Skeletal muscle tissue (tissue), 4 donors: ENCODE data around the gene ENTR1. TPM values are rescaled to one million over a fixed set of nuclear protein-coding genes. Genes with fewer than 3 reads are reported as not detected.

ENCODE experiments used
- H3K27ac ChIP-seq: one replicate; pipeline ENCODE4 v1.7.0; 2013; ENCODE audit warnings: mild to moderate bottlenecking, low read depth, low read length, inconsistent platforms
- H3K27me3 ChIP-seq, 3 donors: one replicate each; pipeline ENCODE4 v1.7.0; 2013; ENCODE audit warnings: low read length in 3 of 3; ENCODE audit not compliant: control insufficient read depth in 3 of 3, insufficient read depth in 3 of 3
- H3K36me3 ChIP-seq, 3 donors: one replicate each; pipeline ENCODE4 v1.7.0; 2013; ENCODE audit warnings: low read length in 3 of 3; ENCODE audit not compliant: control insufficient read depth in 3 of 3, insufficient read depth in 3 of 3
- H3K4me1 ChIP-seq, 3 donors: one replicate each; pipeline ENCODE4 v1.7.0; 2013; ENCODE audit warnings: low read length in 3 of 3, mild to moderate bottlenecking in 3 of 3; ENCODE audit not compliant: control insufficient read depth in 3 of 3, insufficient read depth in 3 of 3
- H3K4me3 ChIP-seq, 3 donors: one replicate each; pipeline ENCODE4 v1.7.0; 2013; ENCODE audit warnings: low read length in 3 of 3
- H3K9ac ChIP-seq, 3 donors: one replicate each; pipeline ENCODE4 v1.7.0; 2013; ENCODE audit warnings: low read length in 3 of 3, mild to moderate bottlenecking in 3 of 3, moderate library complexity in 2 of 3, low read depth in 1 of 3
- H3K9me3 ChIP-seq, 3 donors: one replicate each; pipeline ENCODE4 v1.7.0; 2013; ENCODE audit warnings: low read length in 3 of 3; ENCODE audit not compliant: control insufficient read depth in 3 of 3
- total RNA-seq: library from RNA; depleted of rRNA; stranded (reverse); fragments of >200 nt; gene quantifications from one replicate; pipeline ENCODE4 v1.2.3, GENCODE V29; 2014
- donor health status: Osteomylitis.

Gene ENTR1
- total RNA-seq, 1 donor from 2014 or later = 7.8 TPM

DNA sequence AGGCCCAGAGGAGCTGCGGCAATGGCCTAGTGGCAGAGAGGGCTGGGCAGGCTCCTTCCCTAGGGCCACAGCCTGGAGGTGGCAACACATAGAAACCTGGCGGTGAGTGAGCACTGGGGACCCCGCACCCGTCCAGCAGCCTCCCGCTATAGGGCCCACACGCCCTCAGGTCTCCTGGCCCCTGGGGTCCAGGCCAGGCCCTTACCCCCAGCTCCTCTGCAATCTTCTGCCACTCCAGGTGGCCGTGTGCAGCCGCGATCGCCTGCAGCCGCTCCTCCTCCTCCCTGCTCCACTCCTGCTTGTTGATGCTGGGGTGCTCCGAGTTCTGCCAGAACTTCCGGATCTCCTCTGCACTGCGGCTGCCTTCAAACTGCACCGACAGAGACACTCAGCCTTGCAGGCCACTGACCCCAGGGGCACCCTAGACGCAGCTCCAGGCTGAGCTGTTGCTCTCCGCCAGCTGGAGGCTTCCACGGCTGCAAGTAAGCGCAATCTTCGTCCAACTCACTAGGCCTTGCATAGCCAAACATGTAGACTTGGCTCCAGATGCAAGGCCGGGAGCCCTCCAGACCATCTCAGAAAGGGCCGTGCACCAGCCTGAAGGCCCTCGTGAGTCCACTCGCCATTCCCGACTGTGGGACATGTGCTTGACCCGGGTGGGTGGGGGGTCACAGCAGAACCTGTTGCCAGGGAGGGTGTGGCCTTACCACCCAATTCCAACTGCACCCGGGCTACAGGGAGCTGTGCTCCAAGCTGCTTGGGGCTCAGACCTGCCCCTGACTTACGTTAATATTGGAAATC is 18.5 kb downstream of the ENTR1 start:
- peaks cover 61 to 75% (median 66%) of the 10 kb centered on the region in 3 donors for H3K36me3 ChIP-seq
- no peaks in the 10 kb centered on the region for H3K27me3 ChIP-seq
- no peak overlapping the region for H3K4me3 ChIP-seq
- H3K9ac ChIP-seq = no peak overlapping the region
- H3K9me3 ChIP-seq = no peaks in the 10 kb centered on the region
- H3K27ac ChIP-seq = no peak overlapping the region
- no peaks in the 10 kb centered on the region for H3K4me1 ChIP-seq

DNA sequence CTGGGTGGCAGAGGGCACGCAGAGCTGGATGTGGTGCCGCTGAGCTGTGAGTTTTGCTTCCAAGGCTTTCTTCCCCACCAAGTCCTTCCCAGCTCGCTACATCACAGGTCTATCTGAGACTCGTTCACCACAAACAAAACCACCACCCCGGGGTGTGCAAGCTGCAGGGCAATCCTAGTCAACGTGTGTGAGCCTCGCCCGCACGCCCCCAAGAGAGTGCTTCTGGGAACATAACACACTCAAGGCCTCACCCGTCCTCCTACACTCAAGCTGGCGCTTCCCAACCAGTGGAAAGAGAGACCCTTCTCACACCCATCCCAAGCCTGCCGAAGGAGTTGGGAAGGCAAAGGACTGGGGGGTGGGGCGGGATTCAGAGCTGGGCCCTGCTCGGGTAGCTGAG is 21.0 kb downstream of the ENTR1 start:
- peaks cover 48 to 65% (median 49%) of the 10 kb centered on the region in 3 donors for H3K36me3 ChIP-seq
- H3K27me3 ChIP-seq = no peaks in the 10 kb centered on the region
- no peak overlapping the region for H3K4me3 ChIP-seq
- no peak overlapping the region for H3K9ac ChIP-seq
- H3K27ac ChIP-seq = no peak overlapping the region
- no peaks in the 10 kb centered on the region for H3K9me3 ChIP-seq
- no peaks in the 10 kb centered on the region for H3K4me1 ChIP-seq

GRCh38 chr9:136387217-136387616 is 23.2 kb downstream of the ENTR1 start:
- Histone ChIP-seq H3K9ac (no peak overlapping the region), H3K9me3 (no peaks in the 10 kb centered on the region), H3K36me3 (peaks cover 57 to 62% (median 59%) of the 10 kb centered on the region in 3 donors), H3K4me3 (no peak overlapping the region), H3K27ac (no peak overlapping the region), H3K4me1 (no peaks in the 10 kb centered on the region), H3K27me3 (no peaks in the 10 kb centered on the region)

DNA sequence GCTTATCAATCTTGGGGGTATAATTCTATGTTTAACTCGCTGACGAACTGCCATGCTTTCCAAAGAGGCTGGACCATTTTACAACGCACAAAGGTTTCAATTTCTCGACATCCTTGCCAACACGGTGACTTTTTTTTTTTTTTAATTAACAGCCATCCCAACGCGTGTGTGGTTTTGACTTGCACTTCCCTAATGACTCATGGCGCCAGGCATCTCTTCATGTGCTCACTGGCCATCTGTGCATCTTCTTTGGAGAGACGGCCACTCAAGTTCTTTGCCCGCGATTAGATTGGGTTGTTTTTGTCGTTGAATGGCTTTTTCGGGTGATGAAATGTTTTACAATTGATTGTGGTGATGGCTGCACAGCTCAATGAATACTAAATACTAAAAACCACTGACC is 24.4 kb downstream of the ENTR1 start:
- no peak overlapping the region for H3K9ac ChIP-seq
- H3K4me3 ChIP-seq = no peak overlapping the region
- no peaks in the 10 kb centered on the region for H3K27me3 ChIP-seq
- H3K4me1 ChIP-seq = no peaks in the 10 kb centered on the region
- H3K27ac ChIP-seq = no peak overlapping the region
- peaks cover 53 to 64% (median 54%) of the 10 kb centered on the region in 3 donors for H3K36me3 ChIP-seq
- H3K9me3 ChIP-seq = no peaks in the 10 kb centered on the region

DNA sequence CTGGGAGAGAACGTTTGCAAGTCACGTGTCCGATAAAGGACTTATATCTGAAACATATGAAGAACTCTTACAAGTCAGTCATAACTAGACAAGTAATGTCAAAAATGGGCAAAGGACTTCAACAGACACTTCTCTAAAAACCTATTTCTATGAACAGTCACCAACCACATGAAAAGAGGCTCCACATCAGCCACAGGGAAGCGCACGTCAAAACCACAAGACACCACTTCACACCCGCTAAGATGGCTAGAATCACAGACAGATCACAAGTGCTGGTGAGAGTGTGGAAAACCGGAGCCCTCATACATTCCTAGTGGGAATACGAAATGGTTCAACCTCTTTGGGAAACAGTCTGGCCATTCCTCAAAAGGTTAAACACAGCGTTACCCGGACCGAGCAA is 25.4 kb downstream of the ENTR1 start:
- no peaks in the 10 kb centered on the region for H3K27me3 ChIP-seq
- H3K4me3 ChIP-seq = no peak overlapping the region

DNA sequence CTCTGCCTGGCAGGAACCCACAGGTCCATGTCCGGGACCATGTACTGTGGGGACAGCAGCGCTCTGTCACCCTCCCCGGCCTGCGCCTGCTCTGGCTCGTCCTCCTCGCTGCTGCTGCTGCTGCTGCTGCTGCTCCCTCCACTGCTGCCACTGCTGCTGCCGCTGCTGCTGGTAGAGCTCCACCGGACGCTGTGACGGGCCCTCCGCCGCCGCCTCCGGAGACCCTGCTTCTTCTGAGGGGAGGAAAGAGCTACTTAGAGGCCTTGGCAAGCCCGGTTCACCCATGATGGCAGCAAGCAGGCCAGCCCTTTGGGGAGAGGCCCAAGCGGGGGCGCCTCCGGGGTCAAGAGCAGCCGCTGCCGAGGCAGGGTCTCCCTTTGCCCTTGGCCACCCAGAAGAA is 27.0 kb downstream of the ENTR1 start:
- Histone ChIP-seq H3K36me3 (peaks cover 51 to 58% (median 54%) of the 10 kb centered on the region in 3 donors), H3K27me3 (no peaks in the 10 kb centered on the region), H3K27ac (no peak overlapping the region), H3K4me1 (no peaks in the 10 kb centered on the region), H3K9ac (no peak overlapping the region), H3K4me3 (no peak overlapping the region), H3K9me3 (no peaks in the 10 kb centered on the region)

More for the DNA sequence above, 25.4 kb downstream of the ENTR1 start:
- no peaks in the 10 kb centered on the region for H3K9me3 ChIP-seq
- no peaks in the 10 kb centered on the region for H3K4me1 ChIP-seq
- peaks cover 59 to 68% (median 62%) of the 10 kb centered on the region in 3 donors for H3K36me3 ChIP-seq
- H3K27ac ChIP-seq = no peak overlapping the region
- H3K9ac ChIP-seq = no peak overlapping the region

GRCh38 chr9:136381966-136382513 is 28.4 kb downstream of the ENTR1 start:
- no peaks in the 10 kb centered on the region for H3K27me3 ChIP-seq
- no peaks in the 10 kb centered on the region for H3K9me3 ChIP-seq
- no peak overlapping the region for H3K9ac ChIP-seq
- no peak overlapping the region for H3K27ac ChIP-seq
- H3K4me3 ChIP-seq = no peak overlapping the region
- H3K4me1 ChIP-seq = no peaks in the 10 kb centered on the region
- H3K36me3 ChIP-seq = peaks cover 42 to 50% (median 49%) of the 10 kb centered on the region in 3 donors

DNA sequence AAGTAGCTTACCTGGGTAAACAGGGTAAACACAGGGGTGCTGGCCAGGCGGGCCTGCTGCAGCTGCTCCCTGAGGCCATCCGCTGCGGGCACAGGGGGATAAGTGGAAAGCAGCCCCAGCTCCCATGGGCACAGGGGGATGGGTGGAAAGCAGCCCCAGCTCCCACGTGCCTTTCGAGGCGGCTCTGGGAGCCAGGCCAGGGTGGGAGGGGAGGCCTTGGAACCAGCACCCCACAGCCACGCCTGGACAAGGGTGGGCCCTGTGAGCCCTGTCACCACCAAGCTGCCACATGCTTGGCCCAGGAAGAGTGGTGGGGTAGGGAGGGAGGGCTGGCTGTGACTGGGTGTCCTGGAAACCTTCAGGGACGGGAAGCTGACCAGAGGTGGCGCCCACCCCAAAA is 29.1 kb downstream of the ENTR1 start:
- Histone ChIP-seq H3K27ac (no peak overlapping the region), H3K4me3 (no peak overlapping the region), H3K4me1 (no peaks in the 10 kb centered on the region), H3K27me3 (no peaks in the 10 kb centered on the region), H3K9ac (no peak overlapping the region), H3K9me3 (no peaks in the 10 kb centered on the region), H3K36me3 (peaks cover 39 to 50% (median 46%) of the 10 kb centered on the region in 3 donors)

DNA sequence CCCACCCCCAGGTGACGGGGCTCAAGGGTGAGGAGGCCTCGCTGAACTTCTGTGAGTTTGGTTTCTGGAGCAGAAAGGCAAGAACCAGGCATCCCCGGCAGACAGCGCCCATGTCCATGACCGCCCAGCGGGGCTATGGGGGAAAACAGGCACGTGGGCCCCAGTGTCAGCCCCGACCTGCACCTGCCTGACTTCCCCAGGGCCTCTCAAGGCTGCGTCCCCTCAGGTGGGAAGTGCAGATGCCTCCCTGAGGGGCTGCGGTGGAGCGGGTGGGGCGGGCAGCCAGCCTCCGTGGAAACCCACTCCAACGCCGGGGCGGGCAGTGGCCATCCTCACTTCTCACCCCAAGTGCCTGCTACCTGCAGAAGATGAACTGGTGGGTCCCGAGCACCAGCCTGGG is 30.0 kb downstream of the ENTR1 start:
- H3K27me3 ChIP-seq = no peaks in the 10 kb centered on the region
- no peak overlapping the region for H3K27ac ChIP-seq
- H3K9me3 ChIP-seq = no peaks in the 10 kb centered on the region
- no peak overlapping the region for H3K9ac ChIP-seq
- peaks cover 40 to 50% (median 43%) of the 10 kb centered on the region in 3 donors for H3K36me3 ChIP-seq
- H3K4me1 ChIP-seq = no peaks in the 10 kb centered on the region
- H3K4me3 ChIP-seq = no peak overlapping the region

GRCh38 chr9:136379891-136380290 is 30.5 kb downstream of the ENTR1 start:
- Histone ChIP-seq H3K4me1 (no peaks in the 10 kb centered on the region), H3K27me3 (no peaks in the 10 kb centered on the region), H3K9ac (no peak overlapping the region), H3K9me3 (no peaks in the 10 kb centered on the region), H3K27ac (no peak overlapping the region), H3K36me3 (peaks cover 36 to 47% (median 43%) of the 10 kb centered on the region in 3 donors), H3K4me3 (no peak overlapping the region)
